ENCODE measurements around the gene SPRY4.

- no peak for TF ChIP-seq REST (IDR thresholded peaks at IDR 0.05; ENCODE audit: insufficient read depth in 1 of 2, low read depth in 2 of 2, low read length in 1 of 2)
- TF ChIP-seq CTCF (IDR thresholded peaks at IDR 0.05), result no peak
Observed at GRCh38 chr5:142363619-142363963, 38.8 kb upstream of the SPRY4 start.

Measured in Panc1 (cell line).